Astrocyte of the cerebellum (primary cell): ENCODE data around the gene DCC.

Experiments used
- DNase-seq: peaks from one replicate; pipeline ENCODE4 v3.0.0-alpha.2; 2011; ENCODE audit warnings: low read depth
- H3K4me3 ChIP-seq: 2 replicates; pipeline ENCODE4 v1.5.1; 2011; ENCODE audit warnings: mild to moderate bottlenecking, low read depth, low read length, moderate library complexity
- CTCF ChIP-seq: IDR thresholded peaks from 2 replicates; pipeline ENCODE4 v1.5.1; 2012; ENCODE audit warnings: low read length, low read depth, moderate library complexity, mild to moderate bottlenecking; ENCODE audit errors: missing control alignments
- in situ Hi-C: cut with HindIII; loops from 2 replicates; pipeline ENCODE4 v1.10.0; 2017; ENCODE audit warnings: low sequenced_read_pairs

The DCC gene

GRCh38 chr18:52652391-52652790, 312.4 kb downstream of the DCC start:
- TF ChIP-seq CTCF: no peak
- no peak overlapping the region for H3K4me3 ChIP-seq
- DNase-seq: no peak
- in situ Hi-C loops: no loop called here

- H3K4me3 ChIP-seq: no peak overlapping the region
- in situ Hi-C loops: no loop called here
- TF ChIP-seq CTCF: no peak
- no peak for DNase-seq
Measured at GRCh38 chr18:52657043-52657805, 317.2 kb downstream of the DCC start.

GRCh38 chr18:52667463-52668065, 327.6 kb downstream of the DCC start:
- no peak for TF ChIP-seq CTCF
- no peak overlapping the region for H3K4me3 ChIP-seq
- no peak for DNase-seq
- in situ Hi-C loops: no loop called here

- peak; percentile 13 for DNase-seq
- TF ChIP-seq CTCF: peak; percentile 26
- H3K4me3 ChIP-seq: no peak overlapping the region
- in situ Hi-C loops: no loop called here
Measured at GRCh38 chr18:52670896-52671295, 330.9 kb downstream of the DCC start.

GRCh38 chr18:52678034-52678433, 338.0 kb downstream of the DCC start:
- no peak for TF ChIP-seq CTCF
- in situ Hi-C loops: no loop called here

GRCh38 chr18:52678551-52678950, 338.6 kb downstream of the DCC start:
- in situ Hi-C loops: no loop called here
- TF ChIP-seq CTCF: no peak
- no peak for DNase-seq
- H3K4me3 ChIP-seq: no peak overlapping the region

More at GRCh38 chr18:52678034-52678433, 338.0 kb downstream of the DCC start:
- no peak overlapping the region for H3K4me3 ChIP-seq
- no peak for DNase-seq
